K562 (cell line): ENCODE measurements around the gene CDCA7.

Source experiments
- EZH2 ChIP-seq: IDR thresholded peaks from 2 replicates; pipeline ENCODE4 v1.6.1; 2012; ENCODE audit warnings: low read depth, mild to moderate bottlenecking, inconsistent platforms, low read length, borderline replicate concordance
- FOXP1 ChIP-seq: sonication (generic); formaldehyde crosslinking; IDR thresholded peaks from 2 replicates; pipeline ENCODE4 v1.8.0; 2022; ENCODE audit warnings: mild to moderate bottlenecking, missing genetic modification reagents
- GATA2 ChIP-seq: sonication (generic); formaldehyde crosslinking; IDR thresholded peaks from 2 replicates; pipeline ENCODE4 v1.4.0; 2020; ENCODE audit warnings: mild to moderate bottlenecking, missing genetic modification reagents
- JUNB ChIP-seq: fragments of 450-650 bp; formaldehyde crosslinking; conservative IDR thresholded peaks from 2 replicates; pipeline ENCODE4 v1.4.0; 2020; ENCODE audit warnings: mild to moderate bottlenecking
- SIX5 ChIP-seq, 2 experiments: IDR thresholded peaks; 2 replicates each; pipeline ENCODE4 v1.6.1; 2011; ENCODE audit warnings: low read length in 2 of 2, borderline replicate concordance in 1 of 2, low read depth in 1 of 2, mild to moderate bottlenecking in 1 of 2, moderate library complexity in 1 of 2; ENCODE audit not compliant: insufficient read depth in 1 of 2
- TAF1 ChIP-seq: IDR thresholded peaks from 2 replicates; pipeline ENCODE4 v1.6.1; 2011; ENCODE audit warnings: mild to moderate bottlenecking, low read length, moderate library complexity; ENCODE audit not compliant: insufficient read depth, control insufficient read depth, severe bottlenecking; ENCODE audit errors: extremely low read depth
- ZBTB8A ChIP-seq: fragments of 450-650 bp; IDR thresholded peaks from 2 replicates; pipeline ENCODE4 v1.6.1; 2018; ENCODE audit warnings: mild to moderate bottlenecking, moderate library complexity; ENCODE audit not compliant: partially characterized antibody
- ZKSCAN3 ChIP-seq: fragments of 250-450 bp; sonication (Bioruptor Pico); IDR thresholded peaks from 2 replicates; pipeline ENCODE4 v1.4.0; 2020
- ZNF143 ChIP-seq: sonication (generic); formaldehyde crosslinking; IDR thresholded peaks from 2 replicates; pipeline ENCODE4 v1.9.0; 2022; ENCODE audit warnings: mild to moderate bottlenecking, missing genetic modification reagents
- TF ChIP-seq, protein P1 (sequence below), 3 experiments: IDR thresholded peaks in 2 of 3; conservative IDR thresholded peaks in 1 of 3; 2 replicates each; pipeline ENCODE4 v1.5.1; 2011 to 2012; ENCODE audit warnings: low read length in 3 of 3, mild to moderate bottlenecking in 3 of 3, control low read depth in 2 of 3, improper control_type of control experiment in 1 of 3, inconsistent platforms in 1 of 3, low read depth in 1 of 3, mixed read lengths in 1 of 3, moderate library complexity in 1 of 3; ENCODE audit not compliant: insufficient read depth in 2 of 3
- TF ChIP-seq, protein P2 (sequence below): sonication (generic); formaldehyde crosslinking; IDR thresholded peaks from 2 replicates; pipeline ENCODE4 v1.5.0; 2020; ENCODE audit warnings: missing genetic modification reagents
- TF ChIP-seq, protein P3 (sequence below): sonication (generic); formaldehyde crosslinking; IDR thresholded peaks from 2 replicates; pipeline ENCODE4 v1.8.0; 2023; ENCODE audit warnings: mild to moderate bottlenecking, missing genetic modification reagents

DNA sequence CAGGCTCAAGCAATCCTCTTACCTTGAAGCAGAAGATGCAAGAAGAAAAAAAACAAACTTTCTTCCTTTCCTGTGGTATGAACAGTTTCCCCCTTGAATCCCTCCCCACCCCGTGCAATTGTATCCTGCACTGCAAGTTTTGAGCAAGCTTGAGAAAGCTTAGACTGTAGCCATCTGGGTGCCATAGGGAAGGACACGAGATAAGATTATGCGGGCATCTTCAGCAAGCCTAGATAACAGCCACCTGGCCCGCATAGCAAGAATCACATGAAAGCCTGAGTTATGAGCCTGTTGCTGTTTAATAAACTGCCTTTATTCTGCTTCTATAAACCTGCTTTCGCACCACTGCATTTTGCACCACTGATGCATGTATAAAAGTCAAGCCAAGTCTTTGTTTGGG is 27.3 kb upstream of the CDCA7 start:
- TF ChIP-seq, protein P1, sequence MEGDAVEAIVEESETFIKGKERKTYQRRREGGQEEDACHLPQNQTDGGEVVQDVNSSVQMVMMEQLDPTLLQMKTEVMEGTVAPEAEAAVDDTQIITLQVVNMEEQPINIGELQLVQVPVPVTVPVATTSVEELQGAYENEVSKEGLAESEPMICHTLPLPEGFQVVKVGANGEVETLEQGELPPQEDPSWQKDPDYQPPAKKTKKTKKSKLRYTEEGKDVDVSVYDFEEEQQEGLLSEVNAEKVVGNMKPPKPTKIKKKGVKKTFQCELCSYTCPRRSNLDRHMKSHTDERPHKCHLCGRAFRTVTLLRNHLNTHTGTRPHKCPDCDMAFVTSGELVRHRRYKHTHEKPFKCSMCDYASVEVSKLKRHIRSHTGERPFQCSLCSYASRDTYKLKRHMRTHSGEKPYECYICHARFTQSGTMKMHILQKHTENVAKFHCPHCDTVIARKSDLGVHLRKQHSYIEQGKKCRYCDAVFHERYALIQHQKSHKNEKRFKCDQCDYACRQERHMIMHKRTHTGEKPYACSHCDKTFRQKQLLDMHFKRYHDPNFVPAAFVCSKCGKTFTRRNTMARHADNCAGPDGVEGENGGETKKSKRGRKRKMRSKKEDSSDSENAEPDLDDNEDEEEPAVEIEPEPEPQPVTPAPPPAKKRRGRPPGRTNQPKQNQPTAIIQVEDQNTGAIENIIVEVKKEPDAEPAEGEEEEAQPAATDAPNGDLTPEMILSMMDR (IDR thresholded peaks at IDR 0.05 in 2 of 3, conservative IDR thresholded peaks at IDR 0.05 in 1 of 3; ENCODE audit: insufficient read depth in 2 of 3, low read depth in 1 of 3, low read length in 3 of 3), result no peak
- TF ChIP-seq SIX5 (IDR thresholded peaks at IDR 0.05; ENCODE audit: borderline replicate concordance in 1 of 2, insufficient read depth in 1 of 2, low read depth in 1 of 2, low read length in 2 of 2), result no peak
- no peak for TF ChIP-seq JUNB (CRISPR knock-in tag)
- no peak for TF ChIP-seq ZKSCAN3 (CRISPR knock-in tag)
- TF ChIP-seq, protein P2, sequence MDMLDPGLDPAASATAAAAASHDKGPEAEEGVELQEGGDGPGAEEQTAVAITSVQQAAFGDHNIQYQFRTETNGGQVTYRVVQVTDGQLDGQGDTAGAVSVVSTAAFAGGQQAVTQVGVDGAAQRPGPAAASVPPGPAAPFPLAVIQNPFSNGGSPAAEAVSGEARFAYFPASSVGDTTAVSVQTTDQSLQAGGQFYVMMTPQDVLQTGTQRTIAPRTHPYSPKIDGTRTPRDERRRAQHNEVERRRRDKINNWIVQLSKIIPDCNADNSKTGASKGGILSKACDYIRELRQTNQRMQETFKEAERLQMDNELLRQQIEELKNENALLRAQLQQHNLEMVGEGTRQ (CRISPR knock-in tag), result no peak
- no peak for TF ChIP-seq ZNF143 (CRISPR knock-in tag)
- TF ChIP-seq, protein P3, sequence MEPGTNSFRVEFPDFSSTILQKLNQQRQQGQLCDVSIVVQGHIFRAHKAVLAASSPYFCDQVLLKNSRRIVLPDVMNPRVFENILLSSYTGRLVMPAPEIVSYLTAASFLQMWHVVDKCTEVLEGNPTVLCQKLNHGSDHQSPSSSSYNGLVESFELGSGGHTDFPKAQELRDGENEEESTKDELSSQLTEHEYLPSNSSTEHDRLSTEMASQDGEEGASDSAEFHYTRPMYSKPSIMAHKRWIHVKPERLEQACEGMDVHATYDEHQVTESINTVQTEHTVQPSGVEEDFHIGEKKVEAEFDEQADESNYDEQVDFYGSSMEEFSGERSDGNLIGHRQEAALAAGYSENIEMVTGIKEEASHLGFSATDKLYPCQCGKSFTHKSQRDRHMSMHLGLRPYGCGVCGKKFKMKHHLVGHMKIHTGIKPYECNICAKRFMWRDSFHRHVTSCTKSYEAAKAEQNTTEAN (CRISPR knock-in tag), result no peak
- no peak for TF ChIP-seq TAF1
- no peak for TF ChIP-seq FOXP1 (CRISPR knock-in tag)
- TF ChIP-seq ZBTB8A, result no peak
- no peak for TF ChIP-seq GATA2
- TF ChIP-seq EZH2, result no peak
